Ishikawa (cell line): ENCODE results near the gene PDGFB.

Source experiments
- CEBPB ChIP-seq: IDR thresholded peaks from 2 replicates; pipeline ENCODE4 v1.6.1; 2012
- CREB1 ChIP-seq: IDR thresholded peaks from 2 replicates; pipeline ENCODE4 v1.6.1; 2012; ENCODE audit warnings: low read depth
- EGR1 ChIP-seq: IDR thresholded peaks from 2 replicates; pipeline ENCODE4 v1.6.1; 2012
- EP300 ChIP-seq: IDR thresholded peaks from 2 replicates; pipeline ENCODE4 v1.6.1; 2012; ENCODE audit warnings: borderline replicate concordance
- FOXM1 ChIP-seq: IDR thresholded peaks from 2 replicates; pipeline ENCODE4 v1.6.1; 2012; ENCODE audit warnings: low read depth, borderline replicate concordance
- MAX ChIP-seq: IDR thresholded peaks from 2 replicates; pipeline ENCODE4 v1.6.1; 2012
- NFIC ChIP-seq: IDR thresholded peaks from 2 replicates; pipeline ENCODE4 v1.6.1; 2012
- RAD21 ChIP-seq: IDR thresholded peaks from 2 replicates; pipeline ENCODE4 v1.6.1; 2012; ENCODE audit warnings: low read depth
- TAF1 ChIP-seq: IDR thresholded peaks from 2 replicates; pipeline ENCODE4 v1.6.1; 2012; ENCODE audit warnings: low read depth, mild to moderate bottlenecking
- TCF12 ChIP-seq: IDR thresholded peaks from 2 replicates; pipeline ENCODE4 v1.6.1; 2012; ENCODE audit warnings: low read depth
- TEAD4 ChIP-seq: IDR thresholded peaks from 2 replicates; pipeline ENCODE4 v1.6.1; 2012
- USF1 ChIP-seq: IDR thresholded peaks from 2 replicates; pipeline ENCODE4 v1.6.1; 2012
- YY1 ChIP-seq: IDR thresholded peaks from 2 replicates; pipeline ENCODE4 v1.6.1; 2012; ENCODE audit warnings: low read depth
- ZBTB7A ChIP-seq: IDR thresholded peaks from 2 replicates; pipeline ENCODE4 v1.6.1; 2012; ENCODE audit warnings: low read depth
- TF ChIP-seq, protein P1 (sequence below): IDR thresholded peaks from 2 replicates; pipeline ENCODE4 v1.6.1; 2012; ENCODE audit warnings: low read depth, mild to moderate bottlenecking

Gene PDGFB

DNA sequence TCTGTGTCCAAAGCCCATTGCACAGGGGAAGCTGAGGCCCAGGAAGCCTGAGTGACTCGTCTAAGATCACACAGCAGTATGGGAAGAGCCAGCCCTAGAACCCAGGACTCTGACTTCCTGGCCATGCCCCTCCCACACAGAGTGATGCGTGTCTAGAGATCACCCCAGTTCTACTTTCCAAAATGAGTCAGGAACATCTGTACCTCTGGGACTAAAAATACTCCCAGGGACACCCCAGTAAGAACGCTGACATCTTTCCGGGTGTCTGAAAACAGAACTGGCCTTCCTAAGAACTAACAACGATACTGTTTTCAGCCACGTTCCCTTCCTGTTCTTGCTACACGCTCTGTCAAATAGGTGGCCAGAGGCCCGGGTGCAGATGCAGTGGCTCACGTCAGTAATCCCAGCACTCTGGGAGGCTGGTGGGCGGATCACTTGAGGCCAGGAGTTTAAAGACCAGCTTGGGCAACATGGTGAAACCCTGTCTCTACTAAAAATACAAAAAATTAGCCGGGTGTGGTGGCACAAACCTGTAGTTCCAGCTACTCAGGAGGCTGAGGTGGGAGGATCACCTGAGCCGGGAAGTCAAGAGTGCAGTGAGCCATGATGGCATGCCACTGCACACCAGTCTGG is 21.7 kb upstream of the PDGFB start:
- TF ChIP-seq TEAD4 (peak; percentile 44; the same call in 1 of the 2 replicates), MAX (peak; percentile 27; the same call in 1 of the 2 replicates), TAF1 (no peak), EGR1 (no peak), CREB1 (no peak), TCF12 (peak; percentile 71), ZBTB7A (no peak), NFIC (no peak), RAD21 (no peak), YY1 (0 out of 2 replicates have a peak, but pooled peaks have one; percentile 27), FOXM1 (no peak), CEBPB (peak; percentile 32; the same call in 1 of the 2 replicates), EP300 (peak; percentile 70), USF1 (peak; percentile 49)
- TF ChIP-seq, protein P1, sequence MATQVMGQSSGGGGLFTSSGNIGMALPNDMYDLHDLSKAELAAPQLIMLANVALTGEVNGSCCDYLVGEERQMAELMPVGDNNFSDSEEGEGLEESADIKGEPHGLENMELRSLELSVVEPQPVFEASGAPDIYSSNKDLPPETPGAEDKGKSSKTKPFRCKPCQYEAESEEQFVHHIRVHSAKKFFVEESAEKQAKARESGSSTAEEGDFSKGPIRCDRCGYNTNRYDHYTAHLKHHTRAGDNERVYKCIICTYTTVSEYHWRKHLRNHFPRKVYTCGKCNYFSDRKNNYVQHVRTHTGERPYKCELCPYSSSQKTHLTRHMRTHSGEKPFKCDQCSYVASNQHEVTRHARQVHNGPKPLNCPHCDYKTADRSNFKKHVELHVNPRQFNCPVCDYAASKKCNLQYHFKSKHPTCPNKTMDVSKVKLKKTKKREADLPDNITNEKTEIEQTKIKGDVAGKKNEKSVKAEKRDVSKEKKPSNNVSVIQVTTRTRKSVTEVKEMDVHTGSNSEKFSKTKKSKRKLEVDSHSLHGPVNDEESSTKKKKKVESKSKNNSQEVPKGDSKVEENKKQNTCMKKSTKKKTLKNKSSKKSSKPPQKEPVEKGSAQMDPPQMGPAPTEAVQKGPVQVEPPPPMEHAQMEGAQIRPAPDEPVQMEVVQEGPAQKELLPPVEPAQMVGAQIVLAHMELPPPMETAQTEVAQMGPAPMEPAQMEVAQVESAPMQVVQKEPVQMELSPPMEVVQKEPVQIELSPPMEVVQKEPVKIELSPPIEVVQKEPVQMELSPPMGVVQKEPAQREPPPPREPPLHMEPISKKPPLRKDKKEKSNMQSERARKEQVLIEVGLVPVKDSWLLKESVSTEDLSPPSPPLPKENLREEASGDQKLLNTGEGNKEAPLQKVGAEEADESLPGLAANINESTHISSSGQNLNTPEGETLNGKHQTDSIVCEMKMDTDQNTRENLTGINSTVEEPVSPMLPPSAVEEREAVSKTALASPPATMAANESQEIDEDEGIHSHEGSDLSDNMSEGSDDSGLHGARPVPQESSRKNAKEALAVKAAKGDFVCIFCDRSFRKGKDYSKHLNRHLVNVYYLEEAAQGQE, result no peak

GRCh38 chr22:39265143-39265886 is 20.5 kb upstream of the PDGFB start:
- TF ChIP-seq USF1 (no peak), EGR1 (no peak), RAD21 (no peak), NFIC (no peak)

- TF ChIP-seq EGR1 (no peak), FOXM1 (no peak), TCF12 (no peak), NFIC (no peak), YY1 (no peak), CREB1 (no peak), MAX (no peak), USF1 (no peak), CEBPB (no peak)
These were observed 19.7 kb upstream of the PDGFB start for GRCh38 chr22:39264349-39265038.

DNA sequence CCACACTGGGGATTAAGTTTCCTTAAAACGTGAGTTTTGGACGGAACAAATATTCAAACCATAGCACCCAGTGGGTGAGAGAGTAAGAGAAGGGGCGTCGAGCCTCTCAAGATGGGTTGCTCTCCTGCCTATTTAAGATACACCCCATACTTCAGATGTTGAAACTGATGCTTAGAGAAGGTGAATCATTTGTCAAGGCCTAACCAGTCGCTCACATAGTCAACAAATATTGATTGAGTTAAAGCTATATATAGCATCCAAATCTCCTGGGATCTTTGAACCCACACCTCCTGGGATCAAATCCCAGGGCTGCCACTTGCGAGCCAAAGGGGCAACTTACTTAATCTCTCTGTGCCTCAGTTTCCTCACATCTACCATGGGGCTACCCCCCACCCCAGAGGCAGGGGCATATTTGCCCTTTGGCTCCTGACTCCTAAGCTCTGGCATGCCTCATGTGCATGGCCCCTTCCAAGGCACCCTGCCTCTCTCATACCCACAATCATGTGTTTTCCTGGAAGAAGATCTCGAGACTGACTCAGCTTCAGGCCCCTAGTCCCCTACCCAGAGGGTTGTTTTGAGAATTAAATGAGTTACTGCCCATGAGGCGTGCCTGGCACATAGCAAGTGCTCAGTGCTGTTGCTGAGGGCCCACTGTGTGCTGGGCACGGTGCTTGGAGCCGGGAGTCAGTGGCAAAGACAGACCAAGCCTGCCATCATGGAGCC is 19.0 kb upstream of the PDGFB start:
- TF ChIP-seq, protein P1, result no peak
- TF ChIP-seq FOXM1 (no peak), CREB1 (no peak), MAX (no peak), EP300 (no peak), TEAD4 (no peak), YY1 (no peak), NFIC (no peak), ZBTB7A (no peak), TCF12 (no peak), RAD21 (no peak), CEBPB (no peak), USF1 (no peak), TAF1 (no peak)
